ENCODE results near the gene FMC1.
A peak's percentile ranks its signal among the peaks of the same experiment; 100 is the strongest.
"Not testable (repeated sequence)": the region's sequence is repeated elsewhere in the genome, so short reads cannot be mapped to it uniquely, and the experiment has no call there.

The FMC1 gene

DNA sequence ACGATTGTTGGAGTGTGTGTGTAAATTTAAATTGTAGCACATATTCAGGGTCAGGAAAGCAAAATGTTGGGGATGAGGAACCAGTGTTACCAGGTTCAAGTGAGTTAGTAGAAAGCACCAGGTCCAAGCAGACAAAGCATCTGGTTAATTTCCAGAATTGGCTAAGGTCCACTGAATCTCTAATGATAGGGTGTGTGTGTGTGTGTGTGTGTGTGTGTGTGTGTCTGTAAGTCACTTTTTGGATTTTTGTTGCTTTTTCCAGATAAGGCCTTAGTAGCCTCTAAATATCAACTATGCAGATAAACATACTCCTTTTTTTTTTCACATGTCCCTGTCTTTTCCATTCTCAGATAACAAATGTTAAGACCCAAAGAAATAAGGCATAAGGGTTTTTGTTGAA lies 36.6 kb upstream of the FMC1 start:
- WGBS, result 96% methylated on average over 1 of the region's 1 CpG

DNA sequence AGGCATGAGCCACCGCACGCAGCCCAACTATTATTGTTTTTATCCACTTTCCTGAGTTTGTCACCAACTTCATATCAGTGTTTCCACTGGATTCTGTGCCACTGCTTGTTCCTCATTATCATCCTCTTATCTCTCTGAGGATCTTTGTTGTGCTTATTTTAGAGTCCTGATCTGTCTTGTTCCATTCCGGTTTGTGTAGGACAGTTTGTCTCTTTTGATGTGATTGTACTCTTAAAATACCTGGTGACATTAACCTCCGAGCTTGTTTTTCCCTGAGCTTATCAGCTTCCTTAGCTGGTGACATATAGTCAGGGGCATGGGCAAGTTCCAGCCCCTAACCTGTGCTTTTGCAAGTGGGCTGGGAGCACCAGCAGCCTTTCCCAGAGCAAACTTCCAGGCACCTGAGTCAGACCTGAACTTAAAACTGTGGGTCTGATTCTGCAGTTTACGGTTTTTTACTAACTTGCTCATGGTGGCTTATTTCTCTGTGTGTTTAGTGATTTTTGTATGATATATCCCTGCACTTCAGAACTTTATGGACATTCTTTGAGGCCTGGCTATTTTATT lies 23.1 kb upstream of the FMC1 start:
- Histone ChIP-seq H3K9ac (ENCODE audit: low read length) (no peak overlapping the region), H3K18ac (ENCODE audit: low read depth in 1 of 2, low read length in 2 of 2) (no peak overlapping the region), H3K14ac (ENCODE audit: low read length in 2 of 2) (no peak overlapping the region), H2AFZ (ENCODE audit: low read depth, low read length) (no peak overlapping the region), H2BK5ac (ENCODE audit: low read depth, low read length, poor library complexity, severe bottlenecking) (no peak overlapping the region), H3K36me3 (ENCODE audit: control insufficient read depth in 1 of 2, insufficient read depth in 2 of 2, low read depth in 1 of 2, low read length in 2 of 2) (no peaks in the 10 kb centered on the region), H4K91ac (ENCODE audit: low read length) (no peak overlapping the region), H3K79me1 (replicated peaks; ENCODE audit: low read length, poor library complexity, severe bottlenecking) (no peaks in the 10 kb centered on the region), H3K27ac (ENCODE audit: low read length, poor library complexity, severe bottlenecking) (no peak overlapping the region), H2BK120ac (ENCODE audit: low read depth, low read length) (no peak overlapping the region), H3K4me3 (ENCODE audit: insufficient read depth in 1 of 2, low read depth in 1 of 2, low read length in 2 of 2) (no peak overlapping the region), H2BK12ac (ENCODE audit: low read length in 2 of 2) (no peak overlapping the region), H4K8ac (ENCODE audit: low read length) (no peak overlapping the region), H3K27me3 (ENCODE audit: control insufficient read depth in 1 of 2, insufficient read depth in 1 of 2, low read length in 2 of 2) (no peaks in the 10 kb centered on the region), H2BK15ac (ENCODE audit: low read depth, poor library complexity, severe bottlenecking) (no peak overlapping the region), H3K4ac (ENCODE audit: low read depth in 1 of 2, low read length in 2 of 2) (no peak overlapping the region), H3K4me2 (ENCODE audit: low read length, poor library complexity, severe bottlenecking) (no peak overlapping the region), H3K23ac (ENCODE audit: low read length in 2 of 2) (no peak overlapping the region), H3K9me3 (ENCODE audit: control insufficient read depth, low read length) (no peaks in the 10 kb centered on the region), H3K4me1 (ENCODE audit: control insufficient read depth, insufficient read depth, low read depth, low read length) (no peaks in the 10 kb centered on the region), H2AK5ac (ENCODE audit: low read length, severe bottlenecking) (no peak overlapping the region)
- 92% methylated on average over 5 of the region's 5 CpGs for WGBS
- DNase-seq, result no peak

More for the DNA sequence above, 36.6 kb upstream of the FMC1 start:
- Histone ChIP-seq H3K4me2 (ENCODE audit: low read length, poor library complexity, severe bottlenecking) (no peak overlapping the region), H3K79me1 (replicated peaks; ENCODE audit: low read length, poor library complexity, severe bottlenecking) (peaks cover 7% of the 10 kb centered on the region), H3K27me3 (ENCODE audit: control insufficient read depth in 1 of 2, insufficient read depth in 1 of 2, low read length in 2 of 2) (no peaks in the 10 kb centered on the region), H3K4me1 (ENCODE audit: control insufficient read depth, insufficient read depth, low read depth, low read length) (no peaks in the 10 kb centered on the region), H4K91ac (ENCODE audit: low read length) (no peak overlapping the region), H3K4ac (ENCODE audit: low read depth in 1 of 2, low read length in 2 of 2) (no peak overlapping the region), H3K23ac (ENCODE audit: low read length in 2 of 2) (no peak overlapping the region), H4K8ac (ENCODE audit: low read length) (no peak overlapping the region), H3K27ac (ENCODE audit: low read length, poor library complexity, severe bottlenecking) (no peak overlapping the region), H3K4me3 (ENCODE audit: insufficient read depth in 1 of 2, low read depth in 1 of 2, low read length in 2 of 2) (no peak overlapping the region), H3K36me3 (ENCODE audit: control insufficient read depth in 1 of 2, insufficient read depth in 2 of 2, low read depth in 1 of 2, low read length in 2 of 2) (peaks cover 0 to 40% of the 10 kb centered on the region in 2 experiments), H2BK5ac (ENCODE audit: low read depth, low read length, poor library complexity, severe bottlenecking) (no peak overlapping the region), H2BK12ac (ENCODE audit: low read length in 2 of 2) (no peak overlapping the region), H3K9me3 (ENCODE audit: control insufficient read depth, low read length) (no peaks in the 10 kb centered on the region), H2AK5ac (ENCODE audit: low read length, severe bottlenecking) (no peak overlapping the region), H2AFZ (ENCODE audit: low read depth, low read length) (no peak overlapping the region), H3K9ac (ENCODE audit: low read length) (no peak overlapping the region), H2BK120ac (ENCODE audit: low read depth, low read length) (no peak overlapping the region), H2BK15ac (ENCODE audit: low read depth, poor library complexity, severe bottlenecking) (no peak overlapping the region), H3K18ac (ENCODE audit: low read depth in 1 of 2, low read length in 2 of 2) (no peak overlapping the region), H3K14ac (ENCODE audit: low read length in 2 of 2) (no peak overlapping the region)
- no peak for DNase-seq

DNA sequence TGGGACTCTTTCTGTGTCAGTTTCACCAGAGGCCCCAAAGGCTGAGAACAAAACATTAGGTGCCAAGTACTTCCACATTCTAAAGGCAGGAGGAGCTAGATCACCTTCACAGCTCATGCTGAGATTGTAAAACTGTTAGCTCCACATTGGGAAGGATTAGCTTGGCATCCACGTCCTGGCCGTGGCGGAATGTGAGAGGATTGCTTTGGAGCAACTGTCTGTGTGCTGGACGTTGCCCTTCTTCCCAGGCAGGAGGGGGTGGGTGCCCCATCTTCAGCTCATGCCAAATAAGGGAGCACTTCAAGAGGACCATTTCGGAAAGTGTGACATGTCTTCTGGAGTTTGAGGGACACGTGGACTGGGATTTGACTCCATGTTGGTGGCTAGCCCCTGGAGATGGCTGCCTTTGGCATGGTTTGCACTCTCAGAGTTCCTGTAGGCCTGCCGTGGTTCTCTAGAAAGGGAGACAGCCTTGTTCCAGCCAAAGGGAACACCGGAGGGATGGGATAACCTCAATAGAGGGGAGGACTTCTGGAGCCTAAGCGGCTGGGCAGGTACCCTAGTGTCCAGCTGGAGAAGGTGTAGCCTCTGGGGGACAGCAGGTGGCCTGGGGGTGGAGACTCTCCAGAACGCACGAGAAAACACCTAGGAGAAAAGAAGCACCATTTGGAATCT lies 19.9 kb upstream of the FMC1 start:
- H4K91ac ChIP-seq (ENCODE audit: low read length), result peak overlapping the region; percentile 14
- no peak overlapping the region for H3K9ac ChIP-seq (ENCODE audit: low read length)
- no peak overlapping the region for H2BK15ac ChIP-seq (ENCODE audit: low read depth, poor library complexity, severe bottlenecking)
- H3K4me1 ChIP-seq (ENCODE audit: control insufficient read depth, insufficient read depth, low read depth, low read length), result no peaks in the 10 kb centered on the region
- no peaks in the 10 kb centered on the region for H3K27me3 ChIP-seq (ENCODE audit: control insufficient read depth in 1 of 2, insufficient read depth in 1 of 2, low read length in 2 of 2)
- no peaks in the 10 kb centered on the region for H3K36me3 ChIP-seq (ENCODE audit: control insufficient read depth in 1 of 2, insufficient read depth in 2 of 2, low read depth in 1 of 2, low read length in 2 of 2)
- H3K4me3 ChIP-seq (ENCODE audit: insufficient read depth in 1 of 2, low read depth in 1 of 2, low read length in 2 of 2), result no peak overlapping the region
- H3K9me3 ChIP-seq (ENCODE audit: control insufficient read depth, low read length), result no peaks in the 10 kb centered on the region
- no peak overlapping the region for H3K4me2 ChIP-seq (ENCODE audit: low read length, poor library complexity, severe bottlenecking)
- H2BK12ac ChIP-seq (ENCODE audit: low read length in 2 of 2), result no peak overlapping the region
- no peak overlapping the region for H2AFZ ChIP-seq (ENCODE audit: low read depth, low read length)
- H3K23ac ChIP-seq (ENCODE audit: low read length in 2 of 2), result no peak overlapping the region
- peak; percentile 12 for DNase-seq
- H3K14ac ChIP-seq (ENCODE audit: low read length in 2 of 2), result no peak overlapping the region
- H2BK120ac ChIP-seq (ENCODE audit: low read depth, low read length), result no peak overlapping the region
- H3K18ac ChIP-seq (ENCODE audit: low read depth in 1 of 2, low read length in 2 of 2), result no peak overlapping the region
- H2AK5ac ChIP-seq (ENCODE audit: low read length, severe bottlenecking), result no peak overlapping the region
- no peak overlapping the region for H2BK5ac ChIP-seq (ENCODE audit: low read depth, low read length, poor library complexity, severe bottlenecking)
- WGBS, result 83% methylated on average over 11 of the region's 11 CpGs
- no peaks in the 10 kb centered on the region for H3K79me1 ChIP-seq (replicated peaks; ENCODE audit: low read length, poor library complexity, severe bottlenecking)
- H3K27ac ChIP-seq (ENCODE audit: low read length, poor library complexity, severe bottlenecking), result no peak overlapping the region
- H4K8ac ChIP-seq (ENCODE audit: low read length), result no peak overlapping the region
- no peak overlapping the region for H3K4ac ChIP-seq (ENCODE audit: low read depth in 1 of 2, low read length in 2 of 2)

DNA sequence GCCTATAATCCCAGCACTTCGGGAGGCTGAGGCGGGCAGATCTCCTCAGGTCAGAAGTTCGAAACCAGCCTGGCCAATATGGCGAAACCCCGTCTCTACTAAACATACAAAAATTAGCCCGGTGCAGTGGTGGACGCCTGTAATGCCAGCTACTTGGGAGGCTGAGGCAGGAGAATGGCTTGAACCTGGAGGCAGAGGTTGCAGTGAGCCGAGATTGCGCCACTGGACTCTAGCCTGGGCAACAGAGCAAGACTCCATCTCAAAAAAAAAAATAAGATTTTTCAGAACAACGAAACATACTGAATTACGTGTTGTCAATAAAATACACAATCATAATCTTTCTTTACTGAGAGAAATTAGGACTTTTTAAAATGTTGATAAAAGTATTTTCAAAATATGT lies 16.4 kb upstream of the FMC1 start:
- not testable (repeated sequence) for H3K4me3 ChIP-seq (ENCODE audit: insufficient read depth in 1 of 2, low read depth in 1 of 2, low read length in 2 of 2); H2BK12ac ChIP-seq (ENCODE audit: low read length in 2 of 2); H3K27me3 ChIP-seq (ENCODE audit: control insufficient read depth in 1 of 2, insufficient read depth in 1 of 2, low read length in 2 of 2); H2BK120ac ChIP-seq (ENCODE audit: low read depth, low read length); H3K18ac ChIP-seq (ENCODE audit: low read depth in 1 of 2, low read length in 2 of 2); H3K36me3 ChIP-seq (ENCODE audit: control insufficient read depth in 1 of 2, insufficient read depth in 2 of 2, low read depth in 1 of 2, low read length in 2 of 2); H3K4me2 ChIP-seq (ENCODE audit: low read length, poor library complexity, severe bottlenecking); H2AK5ac ChIP-seq (ENCODE audit: low read length, severe bottlenecking); H3K79me1 ChIP-seq (replicated peaks; ENCODE audit: low read length, poor library complexity, severe bottlenecking); H3K23ac ChIP-seq (ENCODE audit: low read length in 2 of 2); H3K4me1 ChIP-seq (ENCODE audit: control insufficient read depth, insufficient read depth, low read depth, low read length); DNase-seq; H2BK5ac ChIP-seq (ENCODE audit: low read depth, low read length, poor library complexity, severe bottlenecking); H3K9ac ChIP-seq (ENCODE audit: low read length); H3K14ac ChIP-seq (ENCODE audit: low read length in 2 of 2); H2AFZ ChIP-seq (ENCODE audit: low read depth, low read length); H2BK15ac ChIP-seq (ENCODE audit: low read depth, poor library complexity, severe bottlenecking); H4K91ac ChIP-seq (ENCODE audit: low read length); H4K8ac ChIP-seq (ENCODE audit: low read length); H3K4ac ChIP-seq (ENCODE audit: low read depth in 1 of 2, low read length in 2 of 2); H3K27ac ChIP-seq (ENCODE audit: low read length, poor library complexity, severe bottlenecking); H3K9me3 ChIP-seq (ENCODE audit: control insufficient read depth, low read length)
- 96% methylated on average over 7 of the region's 11 CpGs for WGBS

Measured in mesenchymal stem cell (in vitro differentiated cells and primary cell).